ENCODE data around the gene TEX19. TPM values are rescaled to one million over a fixed set of nuclear protein-coding genes. Genes with fewer than 3 reads are reported as not detected.

Gene TEX19
- total RNA-seq, 1 donor from 2014 or later = not detected

GRCh38 chr17:82322526-82323453, 36.3 kb upstream of the TEX19 start:
- no peak for TF ChIP-seq CTCF (IDR thresholded peaks at IDR 0.05)
- Mint-ChIP-seq H3K27me3 (peaks cover 11% of the 10 kb centered on the region), H3K9me3 (no peaks in the 10 kb centered on the region), H3K27ac (no peak overlapping the region), H3K4me3 (no peak overlapping the region), H3K4me1 (peaks cover 3% of the 10 kb centered on the region), H3K36me3 (ENCODE audit: low read depth) (no peaks in the 10 kb centered on the region)
- POLR2A ChIA-PET = interaction anchor here (1.9 kb wide), 2 partner anchors 24 to 87 kb away, joined by 6 to 40 read pairs; no protein-coding TSS in a partner anchor
- no peak for DNase-seq
- intact Hi-C loops (cut with micrococcal nuclease) = loop anchor here (1.0 kb wide), 1 partner anchor 78 kb away; no protein-coding TSS in a partner anchor
- CTCF ChIA-PET = interaction anchor here (0.8 to 4.3 kb wide), 3 partner anchors 22 to 117 kb away, joined by 4 to 58 read pairs (median 8); no protein-coding TSS in a partner anchor
- ATAC-seq (ENCODE audit: low read depth) = no peak

GRCh38 chr17:82323514-82324234, 35.4 kb upstream of the TEX19 start:
- no peaks in the 10 kb centered on the region for H3K9me3 Mint-ChIP-seq
- TF ChIP-seq CTCF (IDR thresholded peaks at IDR 0.05) = no peak
- ChIA-PET CTCF (interaction anchor here (1.1 to 4.3 kb wide), 2 partner anchors 23 kb away, joined by 3 to 58 read pairs; no protein-coding TSS in a partner anchor), POLR2A (interaction anchor here (1.0 to 1.9 kb wide), 2 partner anchors 31 to 88 kb away, joined by 5 to 6 read pairs; no protein-coding TSS in a partner anchor)
- peaks cover 3% of the 10 kb centered on the region for H3K4me1 Mint-ChIP-seq
- DNase-seq (no peak), ATAC-seq (ENCODE audit: low read depth) (no peak)
- no peaks in the 10 kb centered on the region for H3K36me3 Mint-ChIP-seq (ENCODE audit: low read depth)
- no peak overlapping the region for H3K27ac Mint-ChIP-seq
- H3K27me3 Mint-ChIP-seq = peaks cover 11% of the 10 kb centered on the region
- no peak overlapping the region for H3K4me3 Mint-ChIP-seq
- intact Hi-C loops (cut with micrococcal nuclease) = no loop called here

GRCh38 chr17:82324566-82325285, 34.3 kb upstream of the TEX19 start:
- DNase-seq (no peak), ATAC-seq (ENCODE audit: low read depth) (no peak)
- Mint-ChIP-seq H3K27ac (peak overlapping the region; percentile 56), H3K4me1 (peaks cover 3% of the 10 kb centered on the region), H3K4me3 (no peak overlapping the region), H3K9me3 (no peaks in the 10 kb centered on the region), H3K27me3 (peaks cover 15% of the 10 kb centered on the region), H3K36me3 (ENCODE audit: low read depth) (no peaks in the 10 kb centered on the region)
- ChIA-PET CTCF (interaction anchor here (1.1 kb wide), 1 partner anchor 24 kb away, joined by 3 read pairs; no protein-coding TSS in a partner anchor), POLR2A (interaction anchor here (1.0 kb wide), 1 partner anchor 32 kb away, joined by 5 read pairs; no protein-coding TSS in a partner anchor)
- intact Hi-C loops (cut with micrococcal nuclease) = no loop called here
- no peak for TF ChIP-seq CTCF (IDR thresholded peaks at IDR 0.05)

- Mint-ChIP-seq H3K9me3 (no peaks in the 10 kb centered on the region), H3K27ac (no peak overlapping the region), H3K4me3 (no peak overlapping the region), H3K36me3 (ENCODE audit: low read depth) (no peaks in the 10 kb centered on the region), H3K27me3 (peaks cover 15% of the 10 kb centered on the region), H3K4me1 (peaks cover 3% of the 10 kb centered on the region)
- CTCF ChIA-PET = no interaction called here
- intact Hi-C loops (cut with micrococcal nuclease) = no loop called here
- POLR2A ChIA-PET = no interaction called here
- TF ChIP-seq CTCF (IDR thresholded peaks at IDR 0.05) = no peak
- DNase-seq (no peak), ATAC-seq (ENCODE audit: low read depth) (no peak)
Observed at GRCh38 chr17:82325286-82326180, 33.5 kb upstream of the TEX19 start.
